Ishikawa (cell line): Measurements from ENCODE around the gene SHC4.

Experiments used
- CREB1 ChIP-seq: IDR thresholded peaks from 2 replicates; pipeline ENCODE4 v1.6.1; 2012; ENCODE audit warnings: low read depth
- EGR1 ChIP-seq: IDR thresholded peaks from 2 replicates; pipeline ENCODE4 v1.6.1; 2012
- EP300 ChIP-seq: IDR thresholded peaks from 2 replicates; pipeline ENCODE4 v1.6.1; 2012; ENCODE audit warnings: borderline replicate concordance
- FOXM1 ChIP-seq: IDR thresholded peaks from 2 replicates; pipeline ENCODE4 v1.6.1; 2012; ENCODE audit warnings: low read depth, borderline replicate concordance
- TAF1 ChIP-seq: IDR thresholded peaks from 2 replicates; pipeline ENCODE4 v1.6.1; 2012; ENCODE audit warnings: low read depth, mild to moderate bottlenecking
- TEAD4 ChIP-seq: IDR thresholded peaks from 2 replicates; pipeline ENCODE4 v1.6.1; 2012
- ZBTB7A ChIP-seq: IDR thresholded peaks from 2 replicates; pipeline ENCODE4 v1.6.1; 2012; ENCODE audit warnings: low read depth
- TF ChIP-seq, protein P1 (sequence below): IDR thresholded peaks from 2 replicates; pipeline ENCODE4 v1.6.1; 2012; ENCODE audit warnings: low read depth, mild to moderate bottlenecking
- TF ChIP-seq, protein P2 (sequence below): IDR thresholded peaks from 2 replicates; pipeline ENCODE4 v1.6.1; 2012

DNA sequence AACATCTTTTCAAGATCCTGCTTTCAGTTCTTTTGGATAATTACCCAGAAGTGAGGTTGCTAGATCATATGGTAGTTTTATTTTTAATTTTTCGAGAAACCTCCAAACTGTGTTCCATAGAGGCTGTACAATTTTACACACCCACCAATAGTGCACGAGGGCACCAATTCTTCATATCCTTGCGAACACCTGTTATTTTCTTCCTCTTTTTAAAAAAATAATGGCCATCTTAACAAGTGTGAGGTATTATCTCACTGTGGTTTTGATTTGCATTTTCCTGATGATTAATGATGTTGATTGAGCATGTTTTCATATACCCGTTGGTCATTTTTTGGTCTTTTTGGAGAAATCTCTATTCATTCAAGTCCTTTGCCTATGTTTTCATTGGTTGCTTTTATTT is 135.2 kb downstream of the SHC4 start:
- no peak for TF ChIP-seq TEAD4
- TF ChIP-seq EP300 = no peak
- TF ChIP-seq, protein P1, sequence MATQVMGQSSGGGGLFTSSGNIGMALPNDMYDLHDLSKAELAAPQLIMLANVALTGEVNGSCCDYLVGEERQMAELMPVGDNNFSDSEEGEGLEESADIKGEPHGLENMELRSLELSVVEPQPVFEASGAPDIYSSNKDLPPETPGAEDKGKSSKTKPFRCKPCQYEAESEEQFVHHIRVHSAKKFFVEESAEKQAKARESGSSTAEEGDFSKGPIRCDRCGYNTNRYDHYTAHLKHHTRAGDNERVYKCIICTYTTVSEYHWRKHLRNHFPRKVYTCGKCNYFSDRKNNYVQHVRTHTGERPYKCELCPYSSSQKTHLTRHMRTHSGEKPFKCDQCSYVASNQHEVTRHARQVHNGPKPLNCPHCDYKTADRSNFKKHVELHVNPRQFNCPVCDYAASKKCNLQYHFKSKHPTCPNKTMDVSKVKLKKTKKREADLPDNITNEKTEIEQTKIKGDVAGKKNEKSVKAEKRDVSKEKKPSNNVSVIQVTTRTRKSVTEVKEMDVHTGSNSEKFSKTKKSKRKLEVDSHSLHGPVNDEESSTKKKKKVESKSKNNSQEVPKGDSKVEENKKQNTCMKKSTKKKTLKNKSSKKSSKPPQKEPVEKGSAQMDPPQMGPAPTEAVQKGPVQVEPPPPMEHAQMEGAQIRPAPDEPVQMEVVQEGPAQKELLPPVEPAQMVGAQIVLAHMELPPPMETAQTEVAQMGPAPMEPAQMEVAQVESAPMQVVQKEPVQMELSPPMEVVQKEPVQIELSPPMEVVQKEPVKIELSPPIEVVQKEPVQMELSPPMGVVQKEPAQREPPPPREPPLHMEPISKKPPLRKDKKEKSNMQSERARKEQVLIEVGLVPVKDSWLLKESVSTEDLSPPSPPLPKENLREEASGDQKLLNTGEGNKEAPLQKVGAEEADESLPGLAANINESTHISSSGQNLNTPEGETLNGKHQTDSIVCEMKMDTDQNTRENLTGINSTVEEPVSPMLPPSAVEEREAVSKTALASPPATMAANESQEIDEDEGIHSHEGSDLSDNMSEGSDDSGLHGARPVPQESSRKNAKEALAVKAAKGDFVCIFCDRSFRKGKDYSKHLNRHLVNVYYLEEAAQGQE = no peak
- TF ChIP-seq ZBTB7A = no peak
- TF ChIP-seq, protein P2, sequence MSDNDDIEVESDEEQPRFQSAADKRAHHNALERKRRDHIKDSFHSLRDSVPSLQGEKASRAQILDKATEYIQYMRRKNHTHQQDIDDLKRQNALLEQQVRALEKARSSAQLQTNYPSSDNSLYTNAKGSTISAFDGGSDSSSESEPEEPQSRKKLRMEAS = no peak
- no peak for TF ChIP-seq EGR1
- TF ChIP-seq TAF1 = no peak
- TF ChIP-seq FOXM1 = no peak
- TF ChIP-seq CREB1 = no peak
